Kidney (tissue), 14 donors: Measurements from ENCODE around the gene CHRNA10. TPM values are rescaled to one million over a fixed set of nuclear protein-coding genes. Genes with fewer than 3 reads are reported as not detected.

Source experiments
- DNase-seq, 5 donors: peaks; one replicate each; pipeline ENCODE4 v3.0.0-alpha.2; 2013 to 2020
- FAIRE-seq: peaks from 2 replicates; lab custom pipeline; 2012; peaks lifted over from hg19 to GRCh38; lab: Jason Lieb, UNC
- H3K27ac ChIP-seq, 2 donors: one replicate each; pipeline ENCODE4 v1.7.0; 2013; ENCODE audit warnings: low read depth in 2 of 2, low read length in 2 of 2, inconsistent platforms in 1 of 2
- H3K27me3 ChIP-seq: one replicate; pipeline ENCODE4 v1.7.1; 2013; ENCODE audit warnings: low read length, inconsistent platforms; ENCODE audit not compliant: control insufficient read depth, insufficient read depth
- H3K36me3 ChIP-seq, 3 donors: one replicate each; pipeline versions ENCODE4 v1.7.0 to v1.7.1; 2013; ENCODE audit warnings: low read length in 3 of 3, control low read depth in 1 of 3, inconsistent platforms in 1 of 3; ENCODE audit not compliant: insufficient read depth in 3 of 3, control insufficient read depth in 2 of 3
- H3K4me1 ChIP-seq, 3 donors: one replicate each; pipeline versions ENCODE4 v1.7.0 to v1.7.1; 2013; ENCODE audit warnings: low read length in 3 of 3, inconsistent platforms in 1 of 3, low read depth in 1 of 3; ENCODE audit not compliant: control insufficient read depth in 2 of 3, insufficient read depth in 2 of 3
- H3K4me3 ChIP-seq, 3 donors: one replicate each; pipeline versions ENCODE4 v1.7.0 to v1.8.1; 2013; ENCODE audit warnings: low read length in 3 of 3, control low read depth in 1 of 3, inconsistent platforms in 1 of 3
- H3K9ac ChIP-seq, 3 donors: one replicate each; pipeline versions ENCODE4 v1.7.0 to v1.7.1; 2013; ENCODE audit warnings: low read length in 3 of 3, control low read depth in 1 of 3, inconsistent platforms in 1 of 3
- H3K9me3 ChIP-seq, 3 donors: one replicate each; pipeline versions ENCODE4 v1.7.0 to v1.7.1; 2013; ENCODE audit warnings: low read length in 3 of 3, control low read depth in 1 of 3, inconsistent platforms in 1 of 3; ENCODE audit not compliant: control insufficient read depth in 2 of 3, insufficient read depth in 1 of 3
- intact Hi-C: fragments of 100-400 bp; cut with DNase I; formaldehyde crosslinking; loops from one replicate; pipeline ENCODE4 v1.11.1; 2022
- polyA plus RNA-seq: library from polyadenylated mRNA; stranded (reverse); fragments of 350-450 nt; fragmentation: Illumina TruSeq; extraction: RNeasy Lipid Tissue Mini Kit (QIAGEN cat#74804); gene quantifications from one replicate; pipeline ENCODE4 v1.2.3, GENCODE V29; 2014; ENCODE audit warnings: low read depth, low replicate concordance; ENCODE audit not compliant: insufficient read depth
- total RNA-seq: library from RNA; stranded (reverse); fragmentation: NEBNext Ultra II Directional; extraction: Animal tissue kit (Norgen Biotek cat#: 25700); gene quantifications from one replicate; pipeline ENCODE4 v1.2.1, GENCODE V29; 2021
- TF ChIP-seq, protein P1 (sequence below): IDR thresholded peaks from 3 replicates; pipeline ENCODE4 v1.5.1; 2012; ENCODE audit warnings: mild to moderate bottlenecking, moderate library complexity, borderline replicate concordance; ENCODE audit not compliant: insufficient read depth; ENCODE audit errors: extremely low read depth
- donor health status: control.
- donor health status: control.
- donor health status: control.
- donor health status: control.
- donor health status: control.
- donor health status: DM: yes; HTN: yes; CAD: no.
- donor health status: Normal renal cell carcinoma (clear cell type).

Gene CHRNA10
- total and polyA plus RNA-seq, 2 donors from 2014 or later = 0.39 to 1.2 TPM

DNA sequence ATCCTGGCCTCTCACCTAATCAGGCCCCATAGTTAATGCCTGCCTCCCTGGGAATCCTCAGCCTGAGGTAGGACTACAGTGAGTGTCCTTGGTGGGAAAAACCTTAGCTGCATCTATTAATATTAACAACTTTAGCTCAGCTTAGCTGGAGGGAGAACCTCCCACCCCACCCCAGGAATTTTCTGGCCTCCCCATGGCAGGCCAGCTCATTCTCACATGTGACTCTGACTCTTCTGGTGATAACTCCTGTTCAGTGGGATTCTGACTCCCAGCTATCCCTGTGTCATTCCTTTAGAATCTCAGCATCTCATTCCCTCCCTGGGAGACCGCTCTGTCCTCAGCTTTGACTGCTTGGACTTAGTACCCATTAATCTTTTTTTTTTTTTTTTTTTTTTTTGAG lies 43.9 kb downstream of the CHRNA10 start:
- FAIRE-seq = no peak
- peaks cover 0 to 2% (median 0%) of the 10 kb centered on the region in 3 donors for H3K4me1 ChIP-seq
- no peak overlapping the region for H3K27ac ChIP-seq
- H3K4me3 ChIP-seq = no peak overlapping the region
- H3K9me3 ChIP-seq = no peaks in the 10 kb centered on the region
- no peak overlapping the region for H3K9ac ChIP-seq
- intact Hi-C loops = no loop called here
- no peaks in the 10 kb centered on the region for H3K27me3 ChIP-seq
- no peaks in the 10 kb centered on the region for H3K36me3 ChIP-seq
- TF ChIP-seq, protein P1, sequence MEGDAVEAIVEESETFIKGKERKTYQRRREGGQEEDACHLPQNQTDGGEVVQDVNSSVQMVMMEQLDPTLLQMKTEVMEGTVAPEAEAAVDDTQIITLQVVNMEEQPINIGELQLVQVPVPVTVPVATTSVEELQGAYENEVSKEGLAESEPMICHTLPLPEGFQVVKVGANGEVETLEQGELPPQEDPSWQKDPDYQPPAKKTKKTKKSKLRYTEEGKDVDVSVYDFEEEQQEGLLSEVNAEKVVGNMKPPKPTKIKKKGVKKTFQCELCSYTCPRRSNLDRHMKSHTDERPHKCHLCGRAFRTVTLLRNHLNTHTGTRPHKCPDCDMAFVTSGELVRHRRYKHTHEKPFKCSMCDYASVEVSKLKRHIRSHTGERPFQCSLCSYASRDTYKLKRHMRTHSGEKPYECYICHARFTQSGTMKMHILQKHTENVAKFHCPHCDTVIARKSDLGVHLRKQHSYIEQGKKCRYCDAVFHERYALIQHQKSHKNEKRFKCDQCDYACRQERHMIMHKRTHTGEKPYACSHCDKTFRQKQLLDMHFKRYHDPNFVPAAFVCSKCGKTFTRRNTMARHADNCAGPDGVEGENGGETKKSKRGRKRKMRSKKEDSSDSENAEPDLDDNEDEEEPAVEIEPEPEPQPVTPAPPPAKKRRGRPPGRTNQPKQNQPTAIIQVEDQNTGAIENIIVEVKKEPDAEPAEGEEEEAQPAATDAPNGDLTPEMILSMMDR = no peak
- DNase-seq = peak in 1 of 5 donors; percentile 51

- H3K27ac ChIP-seq = peak overlapping the region in 1 of 2 donors; percentile 23
- DNase-seq (no peak), FAIRE-seq (no peak)
- no peaks in the 10 kb centered on the region for H3K9me3 ChIP-seq
- peaks cover 0 to 2% (median 0%) of the 10 kb centered on the region in 3 donors for H3K4me1 ChIP-seq
- H3K27me3 ChIP-seq = no peaks in the 10 kb centered on the region
- no peak overlapping the region for H3K9ac ChIP-seq
- H3K36me3 ChIP-seq = no peaks in the 10 kb centered on the region
- intact Hi-C loops = no loop called here
- TF ChIP-seq, protein P1 = no peak
- H3K4me3 ChIP-seq = no peak overlapping the region
Observed at GRCh38 chr11:3626250-3626960, 44.8 kb downstream of the CHRNA10 start.

GRCh38 chr11:3623767-3624458 lies 47.3 kb downstream of the CHRNA10 start:
- Histone ChIP-seq H3K27ac (no peak overlapping the region), H3K9me3 (no peaks in the 10 kb centered on the region), H3K4me1 (peaks cover 0 to 2% (median 0%) of the 10 kb centered on the region in 3 donors), H3K36me3 (no peaks in the 10 kb centered on the region), H3K4me3 (no peak overlapping the region), H3K27me3 (no peaks in the 10 kb centered on the region), H3K9ac (no peak overlapping the region)
- TF ChIP-seq, protein P1 = no peak
- FAIRE-seq (no peak), DNase-seq (no peak)
- intact Hi-C loops = no loop called here
